SK-N-SH treated with all-trans-retinoic acid at 6 μM for 48 hours (cell line): Measurements from ENCODE around the gene KRT78.

ENCODE experiments used
- ATAC-seq: fragments of 200-7000 bp; cut with Tn5 transposase; 3 replicates; pipeline ENCODE4 v1.9.1; 2020; ENCODE audit warnings: mild to moderate bottlenecking, moderate library complexity
- ARNTL ChIP-seq: fragments of 450-650 bp; formaldehyde crosslinking; IDR thresholded peaks from 2 replicates; pipeline ENCODE4 v1.5.0; 2020; ENCODE audit warnings: low read depth, mild to moderate bottlenecking, moderate library complexity, borderline replicate concordance
- BACH2 ChIP-seq: fragments of 250-450 bp; sonication (Bioruptor Pico); IDR thresholded peaks from 2 replicates; pipeline ENCODE4 v1.9.0; 2021; ENCODE audit warnings: mild to moderate bottlenecking, borderline replicate concordance
- CSDC2 ChIP-seq: fragments of 250-450 bp; sonication (Bioruptor Pico); IDR thresholded peaks from 2 replicates; pipeline ENCODE4 v1.5.0; 2020; ENCODE audit warnings: mild to moderate bottlenecking, moderate library complexity
- CSRNP3 ChIP-seq: fragments of 250-450 bp; sonication (Bioruptor Pico); IDR thresholded peaks from 2 replicates; pipeline ENCODE4 v1.5.1; 2021; ENCODE audit warnings: mild to moderate bottlenecking, moderate library complexity
- ESRRG ChIP-seq: fragments of 250-450 bp; sonication (Bioruptor Pico); IDR thresholded peaks from 2 replicates; pipeline ENCODE4 v1.6.1; 2021; ENCODE audit warnings: mild to moderate bottlenecking
- GLIS3 ChIP-seq: fragments of 250-450 bp; sonication (Bioruptor Pico); IDR thresholded peaks from 2 replicates; pipeline ENCODE4 v1.5.0; 2020; ENCODE audit warnings: mild to moderate bottlenecking, moderate library complexity
- ISL1 ChIP-seq: fragments of 250-450 bp; sonication (Bioruptor Pico); IDR thresholded peaks from 2 replicates; pipeline ENCODE4 v2.1.2; 2022; ENCODE audit warnings: mild to moderate bottlenecking, moderate library complexity
- OSR1 ChIP-seq: fragments of 250-450 bp; sonication (Bioruptor Pico); IDR thresholded peaks from 2 replicates; pipeline ENCODE4 v1.8.0; 2022; ENCODE audit warnings: moderate library complexity, mild to moderate bottlenecking, inconsistent platforms
- PPARA ChIP-seq: fragments of 250-450 bp; sonication (Bioruptor Pico); IDR thresholded peaks from 2 replicates; pipeline ENCODE4 v1.5.0; 2020; ENCODE audit warnings: mild to moderate bottlenecking, borderline replicate concordance
- RARB ChIP-seq: fragments of 250-450 bp; sonication (Bioruptor Pico); IDR thresholded peaks from 2 replicates; pipeline ENCODE4 v1.8.0; 2021; ENCODE audit warnings: mild to moderate bottlenecking, moderate library complexity
- SNAI2 ChIP-seq: fragments of 250-450 bp; sonication (Bioruptor Pico); IDR thresholded peaks from 2 replicates; pipeline ENCODE4 v1.5.0; 2020; ENCODE audit warnings: mild to moderate bottlenecking, moderate library complexity
- TCF4 ChIP-seq: fragments of 250-450 bp; sonication (Bioruptor Pico); IDR thresholded peaks from 2 replicates; pipeline ENCODE4 v1.8.0; 2021; ENCODE audit warnings: mild to moderate bottlenecking, moderate library complexity, borderline replicate concordance
- TOX ChIP-seq: fragments of 250-450 bp; sonication (Bioruptor Pico); IDR thresholded peaks from 2 replicates; pipeline ENCODE4 v1.8.0; 2021; ENCODE audit warnings: mild to moderate bottlenecking, moderate library complexity, borderline replicate concordance
- TSHZ2 ChIP-seq: fragments of 250-450 bp; sonication (Bioruptor Pico); IDR thresholded peaks from 2 replicates; pipeline ENCODE4 v1.5.0; 2020; ENCODE audit warnings: mild to moderate bottlenecking, moderate library complexity
- ZC3H10 ChIP-seq: fragments of 250-450 bp; sonication (Bioruptor Pico); IDR thresholded peaks from 2 replicates; pipeline ENCODE4 v1.5.1; 2021; ENCODE audit warnings: mild to moderate bottlenecking, moderate library complexity
- ZFP3 ChIP-seq: fragments of 250-450 bp; sonication (Bioruptor Pico); IDR thresholded peaks from 2 replicates; pipeline ENCODE4 v1.5.0; 2020; ENCODE audit warnings: mild to moderate bottlenecking, moderate library complexity
- ZFP30 ChIP-seq: fragments of 450-650 bp; formaldehyde crosslinking; IDR thresholded peaks from 2 replicates; pipeline ENCODE4 v1.5.0; 2022; ENCODE audit warnings: mild to moderate bottlenecking, moderate library complexity
- ZNF565 ChIP-seq: fragments of 450-650 bp; formaldehyde crosslinking; conservative IDR thresholded peaks from 2 replicates; pipeline ENCODE4 v1.5.0; 2020; ENCODE audit warnings: low read depth, mild to moderate bottlenecking, moderate library complexity
- ZNF70 ChIP-seq: fragments of 450-650 bp; formaldehyde crosslinking; IDR thresholded peaks from 2 replicates; pipeline ENCODE4 v1.5.0; 2020; ENCODE audit warnings: mild to moderate bottlenecking, moderate library complexity
- ZNF8 ChIP-seq: fragments of 450-650 bp; formaldehyde crosslinking; IDR thresholded peaks from 2 replicates; pipeline ENCODE4 v1.5.0; 2020; ENCODE audit warnings: mild to moderate bottlenecking, moderate library complexity
- TF ChIP-seq, protein P1 (sequence below): fragments of 250-450 bp; sonication (Bioruptor Pico); IDR thresholded peaks from 2 replicates; pipeline ENCODE4 v1.8.0; 2021; ENCODE audit warnings: low read depth, mild to moderate bottlenecking, moderate library complexity, borderline replicate concordance
- TF ChIP-seq, protein P2 (sequence below): fragments of 250-450 bp; sonication (Bioruptor Pico); IDR thresholded peaks from 2 replicates; pipeline ENCODE4 v1.8.0; 2020; ENCODE audit warnings: mild to moderate bottlenecking, moderate library complexity, borderline replicate concordance
- TF ChIP-seq, protein P3 (sequence below): fragments of 250-450 bp; sonication (Bioruptor Pico); IDR thresholded peaks from 2 replicates; pipeline ENCODE4 v1.5.1; 2020; ENCODE audit warnings: low read depth, mild to moderate bottlenecking, moderate library complexity

The KRT78 gene

DNA sequence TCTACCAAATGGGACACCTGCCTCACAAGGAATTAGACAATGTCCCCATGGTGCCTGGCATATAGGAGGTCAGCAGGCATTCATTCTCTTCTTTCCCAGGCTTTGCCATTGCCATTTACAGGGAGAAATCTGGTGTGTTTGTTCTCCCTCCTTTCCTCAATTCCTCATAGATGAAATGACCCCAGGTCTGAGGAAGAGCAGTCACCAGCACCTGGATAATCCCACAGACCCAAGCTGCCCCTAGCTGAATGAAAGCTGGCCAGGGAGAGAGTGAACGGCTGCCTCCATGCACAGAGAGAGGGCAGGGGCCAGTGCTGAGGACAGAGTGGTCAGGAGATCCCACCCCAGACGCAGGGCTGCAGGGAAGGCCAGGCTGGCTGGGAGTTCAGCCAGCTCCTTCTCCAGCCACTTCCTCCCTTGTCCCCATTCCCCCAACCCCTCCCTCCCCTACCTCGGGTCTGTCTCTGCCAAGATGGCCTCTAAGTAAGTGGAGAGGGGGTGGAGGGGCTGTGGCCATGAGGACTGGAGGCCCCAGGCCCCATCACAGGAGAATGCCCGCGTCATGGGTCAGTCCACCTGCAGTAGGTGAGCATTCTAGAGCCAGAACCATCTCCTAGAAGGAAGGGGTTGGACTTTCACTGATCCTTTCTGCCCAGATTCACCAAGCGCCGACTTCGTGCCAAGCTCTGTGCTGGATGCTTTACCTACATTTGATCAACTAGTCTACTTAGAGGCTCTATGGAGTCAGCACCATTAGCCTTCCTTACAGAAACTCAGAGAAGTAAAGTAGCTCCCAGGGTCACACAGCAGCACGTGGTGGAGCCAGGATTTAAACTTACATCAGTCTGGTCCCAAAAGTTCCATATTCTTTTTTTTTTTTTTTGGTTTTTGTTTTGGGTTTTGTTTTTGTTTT is 32.9 kb downstream of the KRT78 start:
- TF ChIP-seq ESRRG, result no peak
- no peak for TF ChIP-seq ZNF70 (CRISPR knock-in tag)
- TF ChIP-seq ZFP3 (CRISPR knock-in tag), result no peak
- TF ChIP-seq ZNF8 (CRISPR knock-in tag), result no peak
- TF ChIP-seq GLIS3 (CRISPR knock-in tag), result no peak
- TF ChIP-seq, protein P1, sequence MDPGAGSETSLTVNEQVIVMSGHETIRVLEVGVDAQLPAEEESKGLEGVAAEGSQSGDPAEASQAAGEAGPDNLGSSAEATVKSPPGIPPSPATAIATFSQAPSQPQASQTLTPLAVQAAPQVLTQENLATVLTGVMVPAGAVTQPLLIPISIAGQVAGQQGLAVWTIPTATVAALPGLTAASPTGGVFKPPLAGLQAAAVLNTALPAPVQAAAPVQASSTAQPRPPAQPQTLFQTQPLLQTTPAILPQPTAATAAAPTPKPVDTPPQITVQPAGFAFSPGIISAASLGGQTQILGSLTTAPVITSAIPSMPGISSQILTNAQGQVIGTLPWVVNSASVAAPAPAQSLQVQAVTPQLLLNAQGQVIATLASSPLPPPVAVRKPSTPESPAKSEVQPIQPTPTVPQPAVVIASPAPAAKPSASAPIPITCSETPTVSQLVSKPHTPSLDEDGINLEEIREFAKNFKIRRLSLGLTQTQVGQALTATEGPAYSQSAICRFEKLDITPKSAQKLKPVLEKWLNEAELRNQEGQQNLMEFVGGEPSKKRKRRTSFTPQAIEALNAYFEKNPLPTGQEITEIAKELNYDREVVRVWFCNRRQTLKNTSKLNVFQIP (CRISPR knock-in tag), result no peak
- TF ChIP-seq ZFP30, result no peak
- no peak for TF ChIP-seq TOX
- no peak for TF ChIP-seq OSR1
- TF ChIP-seq PPARA (CRISPR knock-in tag), result no peak
- no peak for TF ChIP-seq RARB
- no peak for TF ChIP-seq BACH2 (CRISPR knock-in tag)
- no peak for TF ChIP-seq ISL1 (CRISPR knock-in tag)
- TF ChIP-seq, protein P2, sequence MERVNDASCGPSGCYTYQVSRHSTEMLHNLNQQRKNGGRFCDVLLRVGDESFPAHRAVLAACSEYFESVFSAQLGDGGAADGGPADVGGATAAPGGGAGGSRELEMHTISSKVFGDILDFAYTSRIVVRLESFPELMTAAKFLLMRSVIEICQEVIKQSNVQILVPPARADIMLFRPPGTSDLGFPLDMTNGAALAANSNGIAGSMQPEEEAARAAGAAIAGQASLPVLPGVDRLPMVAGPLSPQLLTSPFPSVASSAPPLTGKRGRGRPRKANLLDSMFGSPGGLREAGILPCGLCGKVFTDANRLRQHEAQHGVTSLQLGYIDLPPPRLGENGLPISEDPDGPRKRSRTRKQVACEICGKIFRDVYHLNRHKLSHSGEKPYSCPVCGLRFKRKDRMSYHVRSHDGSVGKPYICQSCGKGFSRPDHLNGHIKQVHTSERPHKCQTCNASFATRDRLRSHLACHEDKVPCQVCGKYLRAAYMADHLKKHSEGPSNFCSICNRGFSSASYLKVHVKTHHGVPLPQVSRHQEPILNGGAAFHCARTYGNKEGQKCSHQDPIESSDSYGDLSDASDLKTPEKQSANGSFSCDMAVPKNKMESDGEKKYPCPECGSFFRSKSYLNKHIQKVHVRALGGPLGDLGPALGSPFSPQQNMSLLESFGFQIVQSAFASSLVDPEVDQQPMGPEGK (CRISPR knock-in tag), result no peak
- no peak for ATAC-seq

DNA sequence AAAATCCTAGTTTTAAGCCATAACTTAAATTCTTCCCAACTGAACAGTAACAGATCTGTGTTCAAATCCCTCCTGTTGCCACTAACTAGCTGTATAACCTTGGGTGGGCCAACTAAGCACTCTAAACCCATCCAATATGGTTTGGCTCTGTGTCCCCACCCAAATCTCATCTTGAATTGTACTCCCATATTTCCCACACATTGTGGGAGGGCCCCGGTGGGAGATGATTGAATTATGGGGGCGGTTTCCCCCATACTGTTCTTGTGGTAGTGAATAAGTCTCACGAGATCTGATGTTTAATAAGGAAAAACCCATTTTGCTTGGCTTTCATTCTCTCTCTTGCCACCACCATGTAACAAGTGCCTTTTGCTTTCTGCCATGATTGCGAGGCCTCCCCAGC is 33.6 kb downstream of the KRT78 start:
- TF ChIP-seq TOX (no peak), TSHZ2 (CRISPR knock-in tag) (no peak), RARB (no peak), OSR1 (no peak), GLIS3 (CRISPR knock-in tag) (no peak), ZC3H10 (CRISPR knock-in tag) (no peak), ZFP30 (no peak), CSDC2 (CRISPR knock-in tag) (no peak), ARNTL (CRISPR knock-in tag) (no peak), ZNF565 (no peak), CSRNP3 (CRISPR knock-in tag) (no peak), ISL1 (CRISPR knock-in tag) (no peak), TCF4 (CRISPR knock-in tag) (no peak)
- TF ChIP-seq, protein P3, sequence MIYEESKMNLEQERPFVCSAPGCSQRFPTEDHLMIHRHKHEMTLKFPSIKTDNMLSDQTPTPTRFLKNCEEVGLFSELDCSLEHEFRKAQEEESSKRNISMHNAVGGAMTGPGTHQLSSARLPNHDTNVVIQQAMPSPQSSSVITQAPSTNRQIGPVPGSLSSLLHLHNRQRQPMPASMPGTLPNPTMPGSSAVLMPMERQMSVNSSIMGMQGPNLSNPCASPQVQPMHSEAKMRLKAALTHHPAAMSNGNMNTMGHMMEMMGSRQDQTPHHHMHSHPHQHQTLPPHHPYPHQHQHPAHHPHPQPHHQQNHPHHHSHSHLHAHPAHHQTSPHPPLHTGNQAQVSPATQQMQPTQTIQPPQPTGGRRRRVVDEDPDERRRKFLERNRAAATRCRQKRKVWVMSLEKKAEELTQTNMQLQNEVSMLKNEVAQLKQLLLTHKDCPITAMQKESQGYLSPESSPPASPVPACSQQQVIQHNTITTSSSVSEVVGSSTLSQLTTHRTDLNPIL (CRISPR knock-in tag), result no peak
- ATAC-seq, result no peak

GRCh38 chr12:52814710-52815155 is 34.1 kb downstream of the KRT78 start:
- ATAC-seq, result no peak
- TF ChIP-seq, protein P1 (CRISPR knock-in tag), result no peak
- TF ChIP-seq PPARA (CRISPR knock-in tag) (no peak), TOX (no peak), BACH2 (CRISPR knock-in tag) (no peak), GLIS3 (CRISPR knock-in tag) (no peak), ZNF8 (CRISPR knock-in tag) (no peak), ISL1 (CRISPR knock-in tag) (no peak), TCF4 (CRISPR knock-in tag) (no peak), ZNF565 (no peak), SNAI2 (CRISPR knock-in tag) (no peak), ZFP3 (CRISPR knock-in tag) (no peak), ARNTL (CRISPR knock-in tag) (no peak), ZC3H10 (CRISPR knock-in tag) (no peak), ZNF70 (CRISPR knock-in tag) (no peak), ZFP30 (no peak)
- TF ChIP-seq, protein P2 (CRISPR knock-in tag), result no peak
